HUES6 (cell line): ENCODE measurements around the gene SFT2D1.

Source experiments
- H3K27ac ChIP-seq: 2 replicates; pipeline ENCODE4 v1.7.0; 2013; ENCODE audit warnings: low read depth, mild to moderate bottlenecking, low read length, inconsistent platforms
- H3K27me3 ChIP-seq: 2 replicates; pipeline ENCODE4 v1.6.1; 2013; ENCODE audit warnings: low read length; ENCODE audit not compliant: control insufficient read depth, insufficient read depth
- H3K36me3 ChIP-seq: 2 replicates; pipeline ENCODE4 v1.6.1; 2013; ENCODE audit warnings: low read length; ENCODE audit not compliant: control insufficient read depth, insufficient read depth
- H3K4me1 ChIP-seq: 2 replicates; pipeline ENCODE4 v1.6.1; 2013; ENCODE audit warnings: low read length; ENCODE audit not compliant: control insufficient read depth, insufficient read depth
- H3K4me3 ChIP-seq: 2 replicates; pipeline ENCODE4 v1.5.1; 2013; ENCODE audit warnings: low read depth, low read length
- H3K9ac ChIP-seq: one replicate; pipeline ENCODE4 v1.6.1; 2013; ENCODE audit warnings: mild to moderate bottlenecking, low read length
- H3K9me3 ChIP-seq: 2 replicates; pipeline ENCODE4 v1.6.1; 2013; ENCODE audit warnings: low read depth, low read length; ENCODE audit not compliant: control insufficient read depth, insufficient read depth

Gene SFT2D1

GRCh38 chr6:166286839-166287271, 55.5 kb downstream of the SFT2D1 start:
- Histone ChIP-seq H3K4me3 (no peak overlapping the region), H3K27ac (no peak overlapping the region), H3K4me1 (peaks cover 6% of the 10 kb centered on the region; the same call in 1 of the 2 replicates), H3K36me3 (no peaks in the 10 kb centered on the region), H3K27me3 (peaks cover 15% of the 10 kb centered on the region), H3K9me3 (no peaks in the 10 kb centered on the region), H3K9ac (no peak overlapping the region)

GRCh38 chr6:166285233-166285632, 57.1 kb downstream of the SFT2D1 start:
- Histone ChIP-seq H3K4me3 (no peak overlapping the region), H3K9me3 (no peaks in the 10 kb centered on the region), H3K36me3 (no peaks in the 10 kb centered on the region), H3K4me1 (peaks cover 6% of the 10 kb centered on the region; the same call in 1 of the 2 replicates), H3K27ac (no peak overlapping the region), H3K27me3 (peaks cover 15% of the 10 kb centered on the region), H3K9ac (no peak overlapping the region)

- Histone ChIP-seq H3K27me3 (peaks cover 15% of the 10 kb centered on the region), H3K36me3 (no peaks in the 10 kb centered on the region), H3K9ac (no peak overlapping the region), H3K4me1 (peaks cover 6% of the 10 kb centered on the region; the same call in 1 of the 2 replicates), H3K9me3 (no peaks in the 10 kb centered on the region), H3K27ac (no peak overlapping the region), H3K4me3 (no peak overlapping the region)
Measured at GRCh38 chr6:166284640-166285039, 57.7 kb downstream of the SFT2D1 start.

GRCh38 chr6:166282394-166283032, 59.8 kb downstream of the SFT2D1 start:
- no peak overlapping the region for H3K27ac ChIP-seq
- no peaks in the 10 kb centered on the region for H3K9me3 ChIP-seq
- H3K27me3 ChIP-seq = peaks cover 15% of the 10 kb centered on the region
- no peaks in the 10 kb centered on the region for H3K36me3 ChIP-seq
- peaks cover 6% of the 10 kb centered on the region; the same call in 1 of the 2 replicates for H3K4me1 ChIP-seq
- no peak overlapping the region for H3K9ac ChIP-seq
- H3K4me3 ChIP-seq = no peak overlapping the region

- Histone ChIP-seq H3K27ac (no peak overlapping the region), H3K9ac (no peak overlapping the region), H3K36me3 (no peaks in the 10 kb centered on the region), H3K4me3 (no peak overlapping the region), H3K27me3 (peaks cover 22% of the 10 kb centered on the region), H3K9me3 (no peaks in the 10 kb centered on the region), H3K4me1 (no peaks in the 10 kb centered on the region)
Measured at GRCh38 chr6:166281104-166281503, 61.2 kb downstream of the SFT2D1 start.

DNA sequence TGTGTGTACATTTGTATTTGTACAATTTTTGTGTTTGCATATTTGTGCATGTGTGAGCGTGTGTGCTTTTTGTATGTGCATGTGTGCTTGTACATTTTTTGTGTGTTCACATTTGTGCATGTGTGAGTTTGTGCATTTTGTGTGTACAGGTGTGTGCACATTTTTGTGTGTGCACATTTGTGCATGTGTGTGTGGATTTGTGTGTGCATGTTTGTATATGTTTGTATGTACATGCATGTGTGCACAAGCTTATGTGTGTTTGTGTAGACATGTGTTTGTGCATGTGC, 63.0 kb downstream of the SFT2D1 start:
- H3K4me1 ChIP-seq = no peaks in the 10 kb centered on the region
- no peak overlapping the region for H3K4me3 ChIP-seq
- H3K36me3 ChIP-seq = no peaks in the 10 kb centered on the region
- H3K9ac ChIP-seq = no peak overlapping the region
- peaks cover 21% of the 10 kb centered on the region for H3K27me3 ChIP-seq
- no peaks in the 10 kb centered on the region for H3K9me3 ChIP-seq
- no peak overlapping the region for H3K27ac ChIP-seq

DNA sequence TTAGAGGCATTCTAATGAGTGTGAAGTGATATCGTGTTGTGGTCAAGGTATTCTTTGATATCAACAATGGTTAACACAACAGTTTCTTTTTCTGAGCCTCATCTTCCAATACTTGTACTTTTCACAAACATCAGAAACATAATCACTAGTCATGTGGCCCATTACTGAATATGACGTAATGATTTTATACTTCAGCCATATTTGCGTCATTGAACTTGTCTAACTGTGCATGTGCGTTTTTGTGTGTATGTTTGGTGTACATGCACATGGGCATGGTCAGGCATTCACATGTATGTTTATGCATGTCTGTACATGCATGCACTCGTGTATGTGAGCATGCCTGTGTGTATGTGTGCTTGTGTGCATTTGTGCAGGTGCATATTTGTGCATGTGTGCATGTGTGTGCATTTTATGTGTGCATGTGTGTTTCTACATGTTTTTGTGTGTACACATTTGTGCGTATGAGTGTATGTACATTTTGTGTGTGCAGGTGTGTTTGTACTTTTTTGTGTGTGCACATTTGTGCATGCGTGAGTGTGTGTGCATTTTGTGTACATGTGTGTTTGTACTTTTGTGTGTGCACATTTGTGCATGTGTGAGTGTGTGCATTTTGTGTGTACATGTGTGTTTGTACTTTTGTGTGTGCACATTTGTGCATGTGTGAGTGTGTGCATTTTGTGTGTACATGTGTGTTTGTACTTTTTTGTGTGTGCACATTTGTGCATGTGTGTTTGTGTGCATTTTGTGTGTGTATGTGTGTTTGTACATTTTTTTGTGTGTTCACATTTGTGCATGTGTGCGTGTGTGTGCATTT, 63.6 kb downstream of the SFT2D1 start:
- H3K9me3 ChIP-seq = no peaks in the 10 kb centered on the region

GRCh38 chr6:166277892-166278578, 64.3 kb downstream of the SFT2D1 start:
- Histone ChIP-seq H3K27me3 (peaks cover 9% of the 10 kb centered on the region; the same call in 1 of the 2 replicates), H3K4me3 (no peak overlapping the region), H3K36me3 (no peaks in the 10 kb centered on the region), H3K9me3 (no peaks in the 10 kb centered on the region), H3K9ac (no peak overlapping the region), H3K4me1 (no peaks in the 10 kb centered on the region), H3K27ac (no peak overlapping the region)

More for the DNA sequence above, 63.6 kb downstream of the SFT2D1 start:
- Histone ChIP-seq H3K27me3 (peaks cover 15% of the 10 kb centered on the region), H3K36me3 (no peaks in the 10 kb centered on the region), H3K27ac (no peak overlapping the region), H3K4me1 (no peaks in the 10 kb centered on the region), H3K4me3 (no peak overlapping the region), H3K9ac (no peak overlapping the region)

DNA sequence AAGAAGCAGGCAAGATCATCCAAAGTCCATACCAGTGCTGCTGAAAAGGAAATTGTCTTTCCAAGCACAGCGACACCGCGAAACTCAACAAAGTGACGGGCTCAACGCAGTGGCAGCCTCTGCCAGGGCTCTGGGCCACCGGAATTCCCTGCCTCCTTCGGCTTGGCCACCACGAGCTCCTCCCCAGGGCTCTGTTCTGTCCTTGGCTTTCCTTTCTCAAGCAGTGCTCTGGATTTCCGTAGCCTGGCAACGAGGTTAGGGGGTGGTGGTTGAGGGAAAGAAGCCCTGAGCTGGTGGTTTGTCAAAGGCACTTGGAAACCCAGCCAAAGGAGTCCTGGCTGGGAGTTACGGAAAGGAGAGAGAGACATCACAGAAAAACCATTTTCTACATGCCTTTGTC, 65.3 kb downstream of the SFT2D1 start:
- Histone ChIP-seq H3K9ac (no peak overlapping the region), H3K27me3 (peaks cover 9% of the 10 kb centered on the region; the same call in 1 of the 2 replicates), H3K4me3 (no peak overlapping the region), H3K9me3 (no peaks in the 10 kb centered on the region), H3K36me3 (no peaks in the 10 kb centered on the region), H3K4me1 (no peaks in the 10 kb centered on the region), H3K27ac (no peak overlapping the region)

DNA sequence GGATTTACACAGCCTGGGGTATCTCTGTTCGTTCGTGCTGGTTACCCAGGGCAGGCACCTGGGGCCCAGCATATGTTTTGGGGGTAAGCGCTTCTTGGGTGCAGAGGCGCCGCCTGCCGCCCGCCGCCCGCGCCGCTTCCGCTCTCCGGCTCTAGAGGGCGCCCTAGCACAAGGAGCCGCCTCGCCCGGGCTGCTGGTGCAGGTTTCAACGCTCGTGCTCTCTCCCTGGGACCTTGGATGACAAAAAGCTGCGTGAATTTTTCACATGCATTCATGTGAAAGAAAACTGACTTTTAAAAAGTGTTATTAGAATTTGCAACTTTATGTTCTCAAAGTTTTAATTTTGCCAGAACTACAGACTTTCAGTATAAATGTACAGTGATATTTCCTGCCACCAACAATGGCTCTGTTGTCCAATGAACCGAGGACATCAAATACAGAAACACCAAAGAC, 66.6 kb downstream of the SFT2D1 start:
- H3K27ac ChIP-seq = no peak overlapping the region
- H3K36me3 ChIP-seq = no peaks in the 10 kb centered on the region
- H3K27me3 ChIP-seq = peaks cover 16% of the 10 kb centered on the region; the same call in 1 of the 2 replicates
- H3K4me3 ChIP-seq = no peak overlapping the region
- H3K4me1 ChIP-seq = no peaks in the 10 kb centered on the region
- no peak overlapping the region for H3K9ac ChIP-seq
- no peaks in the 10 kb centered on the region for H3K9me3 ChIP-seq
